ENCODE data around the gene UQCRQ. TPM values are rescaled to one million over a fixed set of nuclear protein-coding genes. Genes with fewer than 3 reads are reported as not detected.
A peak's percentile ranks its signal among the peaks of the same experiment; 100 is the strongest.

The UQCRQ gene
- total and polyA plus RNA-seq, 9 of the 15 experiments (the other 6 are each of a cell fraction or from before 2014, with no cell fraction given), result 235 to 2,421 (median 883) TPM

GRCh38 chr5:132830436-132831094 is 35.9 kb upstream of the UQCRQ start, which contains the start of gene SHROOM1 (continued):
- no peak for TF ChIP-seq CHCHD3 (CRISPR knock-in tag; IDR thresholded peaks at IDR 0.05)
- TF ChIP-seq AFF1 (IDR thresholded peaks at IDR 0.05; ENCODE audit: low read depth in 1 of 2, partially characterized antibody in 2 of 2), result no peak
- no peak for TF ChIP-seq E2F1 (CRISPR knock-in tag; IDR thresholded peaks at IDR 0.05)
- TF ChIP-seq MAX (CRISPR knock-in tag; IDR thresholded peaks at IDR 0.05), result peak; percentile 62
- TF ChIP-seq HMGN3 (IDR thresholded peaks at IDR 0.05; ENCODE audit: borderline replicate concordance, extremely low read depth, insufficient read length, low read depth, low read length), result peak; percentile 85
- TF ChIP-seq ATF6 (CRISPR knock-in tag; IDR thresholded peaks at IDR 0.05), result no peak
- no peak for TF ChIP-seq BRF1 (IDR thresholded peaks at IDR 0.05; ENCODE audit: borderline replicate concordance, extremely low read depth, insufficient read length)
- no peak for TF ChIP-seq ZNF274 (IDR thresholded peaks at IDR 0.05; ENCODE audit: borderline replicate concordance, low read depth, low read length)
- 0 out of 2 replicates have a peak, but pooled peaks have one; percentile 34 for TF ChIP-seq HDAC8 (tag; IDR thresholded peaks at IDR 0.05)
- TF ChIP-seq ZNF75A (CRISPR knock-in tag; IDR thresholded peaks at IDR 0.05), result no peak
- no peak for TF ChIP-seq TRIM25 (IDR thresholded peaks at IDR 0.05; ENCODE audit: borderline replicate concordance)
- TF ChIP-seq HNRNPH1 (optimal IDR thresholded peaks at IDR 0.05; ENCODE audit: low read depth, low read length), result no peak
- peak; percentile 72 for TF ChIP-seq VEZF1 (CRISPR knock-in tag; IDR thresholded peaks at IDR 0.05)
- TF ChIP-seq HDAC2 (IDR thresholded peaks at IDR 0.05), result no peak
- no peak for TF ChIP-seq BCOR (IDR thresholded peaks at IDR 0.05)
- peak; percentile 75 to 90 for TF ChIP-seq MAZ (CRISPR knock-in tag; conservative IDR thresholded peaks at IDR 0.05 in 1 of 2, IDR thresholded peaks at IDR 0.05 in 1 of 2)
